Gastroesophageal sphincter (tissue), 4 donors: ENCODE results near the gene DNAH9. TPM values are rescaled to one million over a fixed set of nuclear protein-coding genes. Genes with fewer than 3 reads are reported as not detected.

Source experiments
- ATAC-seq: fragments of 150-250 bp; one replicate; pipeline ENCODE4 v1.9.1; 2016; ENCODE audit warnings: mild to moderate bottlenecking, moderate library complexity
- H3K27ac ChIP-seq, 4 donors: fragments of 200-600 bp; sonication (generic) in 3 of 4; 1 replicate in 3 of 4; 2 replicates in 1 of 4; pipeline ENCODE4 v1.5.1; 2016 to 2019
- H3K27me3 ChIP-seq: fragments of 200-600 bp; sonication (generic); one replicate; pipeline ENCODE4 v1.5.1; 2019
- H3K36me3 ChIP-seq, 2 donors: fragments of 200-600 bp; sonication (generic); one replicate each; pipeline ENCODE4 v1.5.1; 2019; ENCODE audit warnings: control low read depth in 1 of 2
- H3K4me1 ChIP-seq, 3 donors: fragments of 200-600 bp; sonication (generic); 1 replicate in 2 of 3; 2 replicates in 1 of 3; pipeline ENCODE4 v1.5.1; 2016 to 2019; ENCODE audit warnings: control low read depth in 2 of 3
- H3K4me3 ChIP-seq, 2 donors: fragments of 200-600 bp; sonication (generic); one replicate each; pipeline ENCODE4 v1.5.1; 2019; ENCODE audit warnings: mild to moderate bottlenecking in 1 of 2, moderate library complexity in 1 of 2
- H3K9me3 ChIP-seq, 3 donors: fragments of 200-600 bp; sonication (generic); one replicate each; pipeline ENCODE4 v1.5.1; 2017 to 2019; ENCODE audit warnings: control low read depth in 2 of 3
- CTCF ChIP-seq, 4 experiments: fragments of 200-600 bp in 2 of 4; fragments of 450-650 bp in 2 of 4; sonication (generic) in 1 of 4; IDR thresholded peaks; one replicate each; pipeline ENCODE4 v1.5.1; 2017 to 2019; ENCODE audit warnings: antibody characterized with exemption in 4 of 4, mild to moderate bottlenecking in 2 of 4, moderate library complexity in 2 of 4
- EP300 ChIP-seq: sonication (generic); formaldehyde crosslinking; IDR thresholded peaks from one replicate; pipeline ENCODE4 v1.6.1; 2017; ENCODE audit warnings: antibody characterized with exemption, mild to moderate bottlenecking
- POLR2A ChIP-seq, 2 donors: fragments of 450-650 bp; IDR thresholded peaks; one replicate each; pipeline ENCODE4 v1.6.1; 2017; ENCODE audit warnings: antibody characterized with exemption in 2 of 2, mild to moderate bottlenecking in 2 of 2, moderate library complexity in 1 of 2
- POLR2AphosphoS5 ChIP-seq: sonication (generic); formaldehyde crosslinking; IDR thresholded peaks from one replicate; pipeline ENCODE4 v1.6.1; 2017; ENCODE audit warnings: antibody characterized with exemption
- WGBS, 2 donors: methylation state at CpG; one replicate each; pipeline ENCODE4 v1.1.5; 2018; ENCODE audit warnings: low coverage in 1 of 2; 5-methylcytosine and 5-hydroxymethylcytosine counted together
- total RNA-seq, 4 donors: library from RNA; depleted of rRNA; stranded (reverse); fragments of >200 nt; gene quantifications; one replicate each; pipeline ENCODE4 v1.1.0, GENCODE V29; 2016

Gene DNAH9
- total RNA-seq, 4 donors from 2014 or later, result 0.12 to 0.15 (median 0.13) TPM; not detected in 1

- Histone ChIP-seq H3K27me3 (peaks cover 22% of the 10 kb centered on the region), H3K9me3 (no peaks in the 10 kb centered on the region), H3K36me3 (no peaks in the 10 kb centered on the region), H3K4me3 (no peak overlapping the region), H3K4me1 (no peaks in the 10 kb centered on the region), H3K27ac (no peak overlapping the region)
- WGBS, 2 donors, result 55 to 100% methylated on average over 2 to 6 of the region's 8 CpGs
- peak; percentile 48 for ATAC-seq
- TF ChIP-seq POLR2A (IDR thresholded peaks at IDR 0.05) (no peak), POLR2AphosphoS5 (no peak), EP300 (no peak), CTCF (IDR thresholded peaks at IDR 0.05) (no peak)
These were observed 20.7 kb downstream of the DNAH9 start for GRCh38 chr17:11618861-11619566.

GRCh38 chr17:11622492-11622891, 24.2 kb downstream of the DNAH9 start:
- no peak overlapping the region for H3K4me3 ChIP-seq
- ATAC-seq, result no peak
- H3K27me3 ChIP-seq, result peaks cover 17% of the 10 kb centered on the region
- H3K36me3 ChIP-seq, result no peaks in the 10 kb centered on the region
- WGBS, 2 donors, result 74 to 77% methylated on average over 2 to 4 of the region's 5 CpGs
- no peak overlapping the region for H3K27ac ChIP-seq
- TF ChIP-seq CTCF (IDR thresholded peaks at IDR 0.05) (no peak), EP300 (no peak), POLR2AphosphoS5 (no peak), POLR2A (IDR thresholded peaks at IDR 0.05) (no peak)
- H3K9me3 ChIP-seq, result no peaks in the 10 kb centered on the region
- no peaks in the 10 kb centered on the region for H3K4me1 ChIP-seq

- ATAC-seq, result no peak
- Histone ChIP-seq H3K4me3 (no peak overlapping the region), H3K9me3 (no peaks in the 10 kb centered on the region), H3K4me1 (no peaks in the 10 kb centered on the region), H3K27me3 (peaks cover 25% of the 10 kb centered on the region), H3K27ac (no peak overlapping the region), H3K36me3 (no peaks in the 10 kb centered on the region)
- WGBS, 2 donors, result 63% methylated on average over 6 of the region's 6 CpGs
- TF ChIP-seq POLR2AphosphoS5, result no peak
- no peak for TF ChIP-seq POLR2A (IDR thresholded peaks at IDR 0.05)
- TF ChIP-seq CTCF (IDR thresholded peaks at IDR 0.05), result no peak
- TF ChIP-seq EP300, result no peak
These were observed 26.7 kb downstream of the DNAH9 start for GRCh38 chr17:11624976-11625375.

- Histone ChIP-seq H3K9me3 (no peaks in the 10 kb centered on the region), H3K27ac (no peak overlapping the region), H3K4me1 (no peaks in the 10 kb centered on the region), H3K4me3 (no peak overlapping the region), H3K36me3 (no peaks in the 10 kb centered on the region), H3K27me3 (peaks cover 33% of the 10 kb centered on the region)
- TF ChIP-seq POLR2A (IDR thresholded peaks at IDR 0.05) (no peak), CTCF (IDR thresholded peaks at IDR 0.05) (no peak), EP300 (no peak), POLR2AphosphoS5 (no peak)
- WGBS, 2 donors, result 47 to 61% methylated on average over 3 of the region's 3 CpGs
- ATAC-seq, result no peak
These were observed 27.6 kb downstream of the DNAH9 start for GRCh38 chr17:11625878-11626277.

- Histone ChIP-seq H3K9me3 (no peaks in the 10 kb centered on the region), H3K4me3 (no peak overlapping the region), H3K36me3 (no peaks in the 10 kb centered on the region), H3K27me3 (peaks cover 42% of the 10 kb centered on the region), H3K27ac (no peak overlapping the region), H3K4me1 (no peaks in the 10 kb centered on the region)
- WGBS, 2 donors, result 85 to 94% methylated on average over 5 to 7 of the region's 7 CpGs
- ATAC-seq, result no peak
- TF ChIP-seq POLR2AphosphoS5 (no peak), CTCF (IDR thresholded peaks at IDR 0.05) (no peak), POLR2A (IDR thresholded peaks at IDR 0.05) (no peak), EP300 (no peak)
These were observed 29.2 kb downstream of the DNAH9 start for GRCh38 chr17:11627301-11627940.
